Measurements from ENCODE around the gene MLXIP.
A peak's percentile ranks its signal among the peaks of the same experiment; 100 is the strongest.

Gene MLXIP

GRCh38 chr12:122152754-122153153 is 74.2 kb downstream of the MLXIP start:
- WGBS, 2 experiments (ENCODE audit: insufficient coverage in 2 of 2), result 89 to 96% methylated on average over 7 to 8 of the region's 9 CpGs
- no peaks in the 10 kb centered on the region for H3K9me3 ChIP-seq (ENCODE audit: control insufficient read depth, low read length)
- no peak overlapping the region for H3K27ac ChIP-seq (ENCODE audit: low read depth, low read length, severe bottlenecking)
- H3K4me3 ChIP-seq (ENCODE audit: extremely low read depth, insufficient read depth, low read length, poor library complexity, severe bottlenecking), result no peak overlapping the region
- H3K36me3 ChIP-seq (ENCODE audit: control insufficient read depth, insufficient read depth, low read length), result no peaks in the 10 kb centered on the region
- H3K4me1 ChIP-seq (ENCODE audit: control insufficient read depth, insufficient read depth, low read length, poor library complexity, severe bottlenecking), result no peaks in the 10 kb centered on the region

- Histone ChIP-seq H3K36me3 (ENCODE audit: control insufficient read depth, insufficient read depth, low read length) (no peaks in the 10 kb centered on the region), H3K9me3 (ENCODE audit: control insufficient read depth, low read length) (no peaks in the 10 kb centered on the region), H3K4me1 (ENCODE audit: control insufficient read depth, insufficient read depth, low read length, poor library complexity, severe bottlenecking) (no peaks in the 10 kb centered on the region), H3K27ac (ENCODE audit: low read depth, low read length, severe bottlenecking) (no peak overlapping the region), H3K4me3 (ENCODE audit: extremely low read depth, insufficient read depth, low read length, poor library complexity, severe bottlenecking) (no peak overlapping the region)
- 67 to 86% methylated on average over 5 to 7 of the region's 10 CpGs for WGBS, 2 experiments (ENCODE audit: insufficient coverage in 2 of 2)
Measured at GRCh38 chr12:122155705-122156104, 77.1 kb downstream of the MLXIP start.

- 90 to 98% methylated on average over 5 to 6 of the region's 7 CpGs for WGBS, 2 experiments (ENCODE audit: insufficient coverage in 2 of 2)
- Histone ChIP-seq H3K4me1 (ENCODE audit: control insufficient read depth, insufficient read depth, low read length, poor library complexity, severe bottlenecking) (no peaks in the 10 kb centered on the region), H3K4me3 (ENCODE audit: extremely low read depth, insufficient read depth, low read length, poor library complexity, severe bottlenecking) (no peak overlapping the region), H3K9me3 (ENCODE audit: control insufficient read depth, low read length) (no peaks in the 10 kb centered on the region), H3K36me3 (ENCODE audit: control insufficient read depth, insufficient read depth, low read length) (no peaks in the 10 kb centered on the region), H3K27ac (ENCODE audit: low read depth, low read length, severe bottlenecking) (no peak overlapping the region)
Measured at GRCh38 chr12:122158700-122159285, 80.2 kb downstream of the MLXIP start.

GRCh38 chr12:122159882-122160281 is 81.3 kb downstream of the MLXIP start:
- Histone ChIP-seq H3K4me1 (ENCODE audit: control insufficient read depth, insufficient read depth, low read length, poor library complexity, severe bottlenecking) (no peaks in the 10 kb centered on the region), H3K4me3 (ENCODE audit: extremely low read depth, insufficient read depth, low read length, poor library complexity, severe bottlenecking) (no peak overlapping the region), H3K9me3 (ENCODE audit: control insufficient read depth, low read length) (no peaks in the 10 kb centered on the region), H3K36me3 (ENCODE audit: control insufficient read depth, insufficient read depth, low read length) (no peaks in the 10 kb centered on the region), H3K27ac (ENCODE audit: low read depth, low read length, severe bottlenecking) (no peak overlapping the region)
- WGBS, 2 experiments (ENCODE audit: insufficient coverage in 2 of 2), result 67 to 94% methylated on average over 2 to 3 of the region's 4 CpGs

GRCh38 chr12:122160761-122161160 is 82.2 kb downstream of the MLXIP start:
- 78 to 100% methylated on average over 1 to 4 of the region's 11 CpGs for WGBS, 2 experiments (ENCODE audit: insufficient coverage in 2 of 2)

GRCh38 chr12:122161682-122162081 is 83.1 kb downstream of the MLXIP start:
- Histone ChIP-seq H3K36me3 (ENCODE audit: control insufficient read depth, insufficient read depth, low read length) (no peaks in the 10 kb centered on the region), H3K27ac (ENCODE audit: low read depth, low read length, severe bottlenecking) (no peak overlapping the region), H3K4me1 (ENCODE audit: control insufficient read depth, insufficient read depth, low read length, poor library complexity, severe bottlenecking) (peaks cover 3% of the 10 kb centered on the region), H3K9me3 (ENCODE audit: control insufficient read depth, low read length) (no peaks in the 10 kb centered on the region), H3K4me3 (ENCODE audit: extremely low read depth, insufficient read depth, low read length, poor library complexity, severe bottlenecking) (no peak overlapping the region)
- 98 to 100% methylated on average over 3 to 7 of the region's 8 CpGs for WGBS, 2 experiments (ENCODE audit: insufficient coverage in 2 of 2)

More at GRCh38 chr12:122160761-122161160, 82.2 kb downstream of the MLXIP start:
- Histone ChIP-seq H3K27ac (ENCODE audit: low read depth, low read length, severe bottlenecking) (no peak overlapping the region), H3K4me3 (ENCODE audit: extremely low read depth, insufficient read depth, low read length, poor library complexity, severe bottlenecking) (no peak overlapping the region), H3K36me3 (ENCODE audit: control insufficient read depth, insufficient read depth, low read length) (no peaks in the 10 kb centered on the region), H3K4me1 (ENCODE audit: control insufficient read depth, insufficient read depth, low read length, poor library complexity, severe bottlenecking) (no peaks in the 10 kb centered on the region), H3K9me3 (ENCODE audit: control insufficient read depth, low read length) (no peaks in the 10 kb centered on the region)

GRCh38 chr12:122162976-122163375 is 84.4 kb downstream of the MLXIP start:
- Histone ChIP-seq H3K36me3 (ENCODE audit: control insufficient read depth, insufficient read depth, low read length) (no peaks in the 10 kb centered on the region), H3K4me3 (ENCODE audit: extremely low read depth, insufficient read depth, low read length, poor library complexity, severe bottlenecking) (no peak overlapping the region), H3K4me1 (ENCODE audit: control insufficient read depth, insufficient read depth, low read length, poor library complexity, severe bottlenecking) (peaks cover 3% of the 10 kb centered on the region), H3K27ac (ENCODE audit: low read depth, low read length, severe bottlenecking) (no peak overlapping the region), H3K9me3 (ENCODE audit: control insufficient read depth, low read length) (no peaks in the 10 kb centered on the region)
- WGBS, 2 experiments (ENCODE audit: insufficient coverage in 2 of 2), result 92 to 100% methylated on average over 1 to 2 of the region's 3 CpGs

- H3K9me3 ChIP-seq (ENCODE audit: control insufficient read depth, low read length), result no peaks in the 10 kb centered on the region
- 79 to 84% methylated on average over 13 to 18 of the region's 22 CpGs for WGBS, 2 experiments (ENCODE audit: insufficient coverage in 2 of 2)
- H3K27ac ChIP-seq (ENCODE audit: low read depth, low read length, severe bottlenecking), result peak overlapping the region; percentile 29
- no peaks in the 10 kb centered on the region for H3K36me3 ChIP-seq (ENCODE audit: control insufficient read depth, insufficient read depth, low read length)
- peaks cover 3% of the 10 kb centered on the region for H3K4me1 ChIP-seq (ENCODE audit: control insufficient read depth, insufficient read depth, low read length, poor library complexity, severe bottlenecking)
- no peak overlapping the region for H3K4me3 ChIP-seq (ENCODE audit: extremely low read depth, insufficient read depth, low read length, poor library complexity, severe bottlenecking)
Measured at GRCh38 chr12:122166422-122167349, 88.1 kb downstream of the MLXIP start.

GRCh38 chr12:122167356-122167925 is 88.9 kb downstream of the MLXIP start:
- Histone ChIP-seq H3K27ac (ENCODE audit: low read depth, low read length, severe bottlenecking) (no peak overlapping the region), H3K4me1 (ENCODE audit: control insufficient read depth, insufficient read depth, low read length, poor library complexity, severe bottlenecking) (peaks cover 3% of the 10 kb centered on the region), H3K9me3 (ENCODE audit: control insufficient read depth, low read length) (no peaks in the 10 kb centered on the region), H3K36me3 (ENCODE audit: control insufficient read depth, insufficient read depth, low read length) (no peaks in the 10 kb centered on the region), H3K4me3 (ENCODE audit: extremely low read depth, insufficient read depth, low read length, poor library complexity, severe bottlenecking) (no peak overlapping the region)
- WGBS, 2 experiments (ENCODE audit: insufficient coverage in 2 of 2), result 97% methylated on average over 6 to 9 of the region's 10 CpGs

GRCh38 chr12:122168492-122168891 is 89.9 kb downstream of the MLXIP start:
- no peak overlapping the region for H3K27ac ChIP-seq (ENCODE audit: low read depth, low read length, severe bottlenecking)
- no peaks in the 10 kb centered on the region for H3K9me3 ChIP-seq (ENCODE audit: control insufficient read depth, low read length)
- 100% methylated on average over 2 of the region's 3 CpGs; no CpG with 5 or more reads in 1 of the 2 experiments for WGBS, 2 experiments (ENCODE audit: insufficient coverage in 2 of 2)
- H3K4me1 ChIP-seq (ENCODE audit: control insufficient read depth, insufficient read depth, low read length, poor library complexity, severe bottlenecking), result peaks cover 3% of the 10 kb centered on the region
- H3K4me3 ChIP-seq (ENCODE audit: extremely low read depth, insufficient read depth, low read length, poor library complexity, severe bottlenecking), result no peak overlapping the region
- no peaks in the 10 kb centered on the region for H3K36me3 ChIP-seq (ENCODE audit: control insufficient read depth, insufficient read depth, low read length)

All from mesodermal cell (in vitro differentiated cells).